HepG2 (cell line): Measurements from ENCODE around the gene PMFBP1. TPM values are rescaled to one million over a fixed set of nuclear protein-coding genes. Genes with fewer than 3 reads are reported as not detected.
A peak's percentile ranks its signal among the peaks of the same experiment; 100 is the strongest.

Experiments used
- NCOR1 ChIP-seq: fragments of 200-600 bp; sonication (generic); IDR thresholded peaks from 2 replicates; pipeline ENCODE4 v1.7.0; 2017; ENCODE audit warnings: antibody characterized with exemption, low read length, borderline replicate concordance
- SMARCE1 ChIP-seq: fragments of 450-650 bp; IDR thresholded peaks from 2 replicates; pipeline ENCODE4 v1.6.1; 2017; ENCODE audit warnings: borderline replicate concordance
- SP5 ChIP-seq: IDR thresholded peaks from 2 replicates; pipeline ENCODE4 v1.6.1; 2016; ENCODE audit warnings: low read depth, borderline replicate concordance
- TBX3 ChIP-seq: fragments of 450-650 bp; IDR thresholded peaks from 2 replicates; pipeline ENCODE4 v1.6.1; 2017; ENCODE audit warnings: antibody characterized with exemption, mild to moderate bottlenecking, inconsistent platforms, borderline replicate concordance
- ZBTB21 ChIP-seq: sonication (generic); formaldehyde crosslinking; IDR thresholded peaks from 2 replicates; pipeline ENCODE4 v1.4.0; 2020; ENCODE audit warnings: missing genetic modification reagents
- ZFP41 ChIP-seq: sonication (generic); formaldehyde crosslinking; IDR thresholded peaks from 2 replicates; pipeline ENCODE4 v1.4.0; 2020; ENCODE audit warnings: mild to moderate bottlenecking, missing genetic modification reagents, borderline replicate concordance
- ZIK1 ChIP-seq: sonication (generic); formaldehyde crosslinking; IDR thresholded peaks from 2 replicates; pipeline ENCODE4 v1.5.0; 2020; ENCODE audit warnings: mild to moderate bottlenecking, low read depth, missing genetic modification reagents, borderline replicate concordance
- ZNF10 ChIP-seq: sonication (generic); formaldehyde crosslinking; IDR thresholded peaks from 2 replicates; pipeline ENCODE4 v1.4.0; 2020; ENCODE audit warnings: mild to moderate bottlenecking, low read depth, missing genetic modification reagents, borderline replicate concordance
- ZNF282 ChIP-seq: fragments of 450-650 bp; IDR thresholded peaks from 2 replicates; pipeline ENCODE4 v1.6.1; 2018; ENCODE audit not compliant: partially characterized antibody
- ZNF570 ChIP-seq: sonication (generic); formaldehyde crosslinking; IDR thresholded peaks from 2 replicates; pipeline ENCODE4 v1.4.0; 2020; ENCODE audit warnings: mild to moderate bottlenecking, missing genetic modification reagents, borderline replicate concordance
- ZNF674 ChIP-seq: sonication (generic); formaldehyde crosslinking; IDR thresholded peaks from 2 replicates; pipeline ENCODE4 v1.5.0; 2020; ENCODE audit warnings: low read depth, mild to moderate bottlenecking, missing genetic modification reagents
- ZNF850 ChIP-seq: sonication (generic); formaldehyde crosslinking; conservative IDR thresholded peaks from 2 replicates; pipeline ENCODE4 v1.9.0; 2021; ENCODE audit warnings: mild to moderate bottlenecking, missing genetic modification reagents
- ZZZ3 ChIP-seq: sonication (generic); formaldehyde crosslinking; IDR thresholded peaks from 2 replicates; pipeline ENCODE4 v1.4.0; 2020; ENCODE audit warnings: missing genetic modification reagents, mild to moderate bottlenecking, borderline replicate concordance
- polyA plus RNA-seq, 8 experiments: library from polyadenylated mRNA; depleted of rRNA in 3 of 8; stranded (reverse) in 7 of 8; unstranded in 1 of 8; fragments of >200 nt; fragmentation: Illumina TruSeq in 4 of 8; extraction: Trizol in 4 of 8; gene quantifications; 2 replicates each; pipeline versions ENCODE4 v1.2.1 to v1.2.3, GENCODE V29; 2011 to 2016; ENCODE audit warnings: low read depth in 4 of 8, missing spikeins in 1 of 8, mixed read lengths in 1 of 8; ENCODE audit not compliant: insufficient read depth in 1 of 8
- total RNA-seq, 5 experiments: library from RNA; depleted of rRNA; stranded (reverse); fragments of >200 nt; fragmentation: Illumina TruSeq; extraction: Trizol; gene quantifications; 2 replicates each; pipeline ENCODE4 v1.2.3, GENCODE V29; 2016; ENCODE audit warnings: low read depth in 1 of 5
- TF ChIP-seq, protein P1 (sequence below): IDR thresholded peaks from 2 replicates; pipeline ENCODE4 v1.6.1; 2016; ENCODE audit warnings: missing genetic modification reagents, missing compliant biosample characterization
- TF ChIP-seq, protein P2 (sequence below): sonication (generic); formaldehyde crosslinking; IDR thresholded peaks from 2 replicates; pipeline ENCODE4 v1.4.0; 2020; ENCODE audit warnings: mild to moderate bottlenecking, missing genetic modification reagents
- TF ChIP-seq, protein P3 (sequence below): sonication (generic); formaldehyde crosslinking; IDR thresholded peaks from 2 replicates; pipeline ENCODE4 v1.4.0; 2020; ENCODE audit warnings: mild to moderate bottlenecking, missing genetic modification reagents
- TF ChIP-seq, protein P4 (sequence below): sonication (generic); formaldehyde crosslinking; IDR thresholded peaks from 2 replicates; pipeline ENCODE4 v1.4.0; 2020; ENCODE audit warnings: mild to moderate bottlenecking, missing genetic modification reagents, borderline replicate concordance
- TF ChIP-seq, protein P5 (sequence below): sonication (generic); formaldehyde crosslinking; IDR thresholded peaks from 2 replicates; pipeline ENCODE4 v1.8.0; 2022; ENCODE audit warnings: missing genetic modification reagents, low read depth, mild to moderate bottlenecking, borderline replicate concordance
- TF ChIP-seq, protein P6 (sequence below): sonication (generic); formaldehyde crosslinking; IDR thresholded peaks from 2 replicates; pipeline ENCODE4 v1.5.0; 2020; ENCODE audit warnings: missing genetic modification reagents, mild to moderate bottlenecking, borderline replicate concordance

PMFBP1 gene
- total and polyA plus RNA-seq, 2 of the 13 experiments (the other 11 are each of a cell fraction or from before 2014, with no cell fraction given), result 1.9 to 3.8 TPM

DNA sequence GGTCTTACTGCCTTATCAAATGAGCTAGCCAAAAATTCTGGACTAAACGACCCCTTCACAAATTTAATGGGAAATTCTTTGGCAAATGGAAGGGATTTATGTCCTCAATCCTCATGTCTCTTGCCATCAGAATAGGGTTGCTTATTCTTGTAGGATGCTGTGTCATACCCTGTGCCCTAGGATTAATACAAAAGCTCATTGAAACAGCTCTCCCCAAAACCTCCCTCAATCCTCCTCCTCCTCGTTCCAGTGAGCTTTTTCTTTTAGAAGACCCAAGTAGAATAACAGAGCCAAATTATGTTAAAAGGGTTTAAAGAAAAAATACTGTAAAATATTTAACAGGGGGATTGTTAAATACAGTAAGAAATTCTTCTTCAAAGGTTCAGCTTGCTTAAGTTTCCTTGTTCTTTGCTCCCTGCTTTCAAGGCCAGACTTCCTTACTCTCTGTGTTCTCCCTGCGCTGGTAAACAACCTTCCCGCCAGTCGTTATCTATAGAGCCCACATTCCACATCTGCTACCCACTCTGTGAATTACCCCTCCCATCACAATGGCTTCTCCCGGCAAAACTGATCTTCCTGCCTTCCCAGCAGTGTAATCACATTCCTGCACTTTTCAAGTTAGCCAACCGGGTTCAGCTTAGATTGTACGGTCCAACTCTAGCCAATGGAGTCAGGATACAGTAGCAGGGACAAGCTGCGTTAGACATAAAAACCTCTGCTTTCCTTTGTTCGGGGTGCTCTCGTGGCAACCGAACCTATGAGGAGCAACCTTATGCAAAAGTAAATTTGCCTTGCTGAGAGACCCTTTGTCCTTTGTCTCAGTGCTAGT lies 99.2 kb downstream of the PMFBP1 start (continued):
- TF ChIP-seq, protein P1, sequence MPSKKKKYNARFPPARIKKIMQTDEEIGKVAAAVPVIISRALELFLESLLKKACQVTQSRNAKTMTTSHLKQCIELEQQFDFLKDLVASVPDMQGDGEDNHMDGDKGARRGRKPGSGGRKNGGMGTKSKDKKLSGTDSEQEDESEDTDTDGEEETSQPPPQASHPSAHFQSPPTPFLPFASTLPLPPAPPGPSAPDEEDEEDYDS (CRISPR knock-in tag), result peak; percentile 96
- TF ChIP-seq SP5 (CRISPR knock-in tag) (no peak), ZBTB21 (no peak), NCOR1 (peak; percentile 64; the same call in 1 of the 2 replicates), ZZZ3 (CRISPR knock-in tag) (no peak), ZNF282 (no peak), TBX3 (no peak), ZNF10 (no peak), ZNF570 (CRISPR knock-in tag) (no peak), SMARCE1 (no peak), ZNF674 (CRISPR knock-in tag) (no peak), ZIK1 (CRISPR knock-in tag) (0 out of 2 replicates have a peak, but pooled peaks have one; percentile 51), ZNF850 (CRISPR knock-in tag) (no peak), ZFP41 (no peak)
- TF ChIP-seq, protein P2, sequence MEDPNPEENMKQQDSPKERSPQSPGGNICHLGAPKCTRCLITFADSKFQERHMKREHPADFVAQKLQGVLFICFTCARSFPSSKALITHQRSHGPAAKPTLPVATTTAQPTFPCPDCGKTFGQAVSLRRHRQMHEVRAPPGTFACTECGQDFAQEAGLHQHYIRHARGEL, result no peak
- TF ChIP-seq, protein P3, sequence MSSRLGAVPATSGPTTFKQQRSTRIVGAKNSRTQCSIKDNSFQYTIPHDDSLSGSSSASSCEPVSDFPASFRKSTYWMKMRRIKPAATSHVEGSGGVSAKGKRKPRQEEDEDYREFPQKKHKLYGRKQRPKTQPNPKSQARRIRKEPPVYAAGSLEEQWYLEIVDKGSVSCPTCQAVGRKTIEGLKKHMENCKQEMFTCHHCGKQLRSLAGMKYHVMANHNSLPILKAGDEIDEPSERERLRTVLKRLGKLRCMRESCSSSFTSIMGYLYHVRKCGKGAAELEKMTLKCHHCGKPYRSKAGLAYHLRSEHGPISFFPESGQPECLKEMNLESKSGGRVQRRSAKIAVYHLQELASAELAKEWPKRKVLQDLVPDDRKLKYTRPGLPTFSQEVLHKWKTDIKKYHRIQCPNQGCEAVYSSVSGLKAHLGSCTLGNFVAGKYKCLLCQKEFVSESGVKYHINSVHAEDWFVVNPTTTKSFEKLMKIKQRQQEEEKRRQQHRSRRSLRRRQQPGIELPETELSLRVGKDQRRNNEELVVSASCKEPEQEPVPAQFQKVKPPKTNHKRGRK, result no peak
- TF ChIP-seq, protein P4, sequence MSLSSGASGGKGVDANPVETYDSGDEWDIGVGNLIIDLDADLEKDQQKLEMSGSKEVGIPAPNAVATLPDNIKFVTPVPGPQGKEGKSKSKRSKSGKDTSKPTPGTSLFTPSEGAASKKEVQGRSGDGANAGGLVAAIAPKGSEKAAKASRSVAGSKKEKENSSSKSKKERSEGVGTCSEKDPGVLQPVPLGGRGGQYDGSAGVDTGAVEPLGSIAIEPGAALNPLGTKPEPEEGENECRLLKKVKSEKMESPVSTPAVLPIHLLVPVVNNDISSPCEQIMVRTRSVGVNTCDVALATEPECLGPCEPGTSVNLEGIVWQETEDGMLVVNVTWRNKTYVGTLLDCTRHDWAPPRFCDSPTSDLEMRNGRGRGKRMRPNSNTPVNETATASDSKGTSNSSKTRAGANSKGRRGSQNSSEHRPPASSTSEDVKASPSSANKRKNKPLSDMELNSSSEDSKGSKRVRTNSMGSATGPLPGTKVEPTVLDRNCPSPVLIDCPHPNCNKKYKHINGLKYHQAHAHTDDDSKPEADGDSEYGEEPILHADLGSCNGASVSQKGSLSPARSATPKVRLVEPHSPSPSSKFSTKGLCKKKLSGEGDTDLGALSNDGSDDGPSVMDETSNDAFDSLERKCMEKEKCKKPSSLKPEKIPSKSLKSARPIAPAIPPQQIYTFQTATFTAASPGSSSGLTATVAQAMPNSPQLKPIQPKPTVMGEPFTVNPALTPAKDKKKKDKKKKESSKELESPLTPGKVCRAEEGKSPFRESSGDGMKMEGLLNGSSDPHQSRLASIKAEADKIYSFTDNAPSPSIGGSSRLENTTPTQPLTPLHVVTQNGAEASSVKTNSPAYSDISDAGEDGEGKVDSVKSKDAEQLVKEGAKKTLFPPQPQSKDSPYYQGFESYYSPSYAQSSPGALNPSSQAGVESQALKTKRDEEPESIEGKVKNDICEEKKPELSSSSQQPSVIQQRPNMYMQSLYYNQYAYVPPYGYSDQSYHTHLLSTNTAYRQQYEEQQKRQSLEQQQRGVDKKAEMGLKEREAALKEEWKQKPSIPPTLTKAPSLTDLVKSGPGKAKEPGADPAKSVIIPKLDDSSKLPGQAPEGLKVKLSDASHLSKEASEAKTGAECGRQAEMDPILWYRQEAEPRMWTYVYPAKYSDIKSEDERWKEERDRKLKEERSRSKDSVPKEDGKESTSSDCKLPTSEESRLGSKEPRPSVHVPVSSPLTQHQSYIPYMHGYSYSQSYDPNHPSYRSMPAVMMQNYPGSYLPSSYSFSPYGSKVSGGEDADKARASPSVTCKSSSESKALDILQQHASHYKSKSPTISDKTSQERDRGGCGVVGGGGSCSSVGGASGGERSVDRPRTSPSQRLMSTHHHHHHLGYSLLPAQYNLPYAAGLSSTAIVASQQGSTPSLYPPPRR, result no peak
- TF ChIP-seq, protein P5, sequence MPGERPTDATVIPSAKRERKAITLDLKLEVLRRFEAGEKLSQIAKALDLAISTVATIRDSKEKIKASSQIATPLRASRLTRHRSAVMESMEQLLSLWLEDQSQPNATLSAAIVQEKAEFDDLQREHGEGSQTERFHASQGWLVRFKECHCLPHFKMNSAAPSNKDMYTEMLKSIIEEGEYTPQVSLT (CRISPR knock-in tag), result no peak
- TF ChIP-seq, protein P6, sequence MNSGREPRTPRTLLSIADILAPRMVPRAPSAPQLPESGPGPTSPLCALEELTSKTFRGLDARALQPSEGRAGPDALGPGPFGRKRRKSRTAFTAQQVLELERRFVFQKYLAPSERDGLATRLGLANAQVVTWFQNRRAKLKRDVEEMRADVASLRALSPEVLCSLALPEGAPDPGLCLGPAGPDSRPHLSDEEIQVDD, result no peak
